NCI-H146 (cell line): Measurements from ENCODE around the gene SPOCK1.
"Not testable (repeated sequence)": the region's sequence is repeated elsewhere in the genome, so short reads cannot be mapped to it uniquely, and the experiment has no call there.

ENCODE experiments used
- DNase-seq: peaks from one replicate; lab custom pipeline; 2025; lab: John Stamatoyannopoulos, UW

The SPOCK1 gene

GRCh38 chr5:137498736-137499505, at the start of gene SPOCK1:
TSS of gene SPOCK1 (minus strand) at chr5:137499326.
- DNase-seq = peak; percentile 70

GRCh38 chr5:137545956-137546355, 46.8 kb upstream of the SPOCK1 start:
- no peak for DNase-seq

DNA sequence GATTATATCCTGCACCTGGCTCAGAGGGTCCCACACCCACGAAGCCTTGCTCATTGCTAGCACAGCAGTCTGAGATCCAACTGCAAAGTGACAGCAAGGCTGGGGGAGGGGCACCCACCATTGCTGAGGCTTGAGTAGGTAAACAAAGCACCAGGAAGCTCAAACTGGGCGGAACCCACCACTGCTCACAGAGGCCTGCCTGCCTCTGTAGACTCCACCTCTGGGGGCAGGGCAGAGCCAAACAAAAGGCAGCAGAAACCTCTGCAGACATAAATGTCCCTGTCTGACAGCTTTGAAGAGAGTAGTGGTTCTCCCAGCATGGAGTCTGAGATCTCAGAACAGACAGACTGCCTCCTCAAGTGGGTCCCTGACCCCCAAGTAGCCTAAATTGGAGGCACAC, 36.3 kb upstream of the SPOCK1 start:
- DNase-seq = not testable (repeated sequence)

DNA sequence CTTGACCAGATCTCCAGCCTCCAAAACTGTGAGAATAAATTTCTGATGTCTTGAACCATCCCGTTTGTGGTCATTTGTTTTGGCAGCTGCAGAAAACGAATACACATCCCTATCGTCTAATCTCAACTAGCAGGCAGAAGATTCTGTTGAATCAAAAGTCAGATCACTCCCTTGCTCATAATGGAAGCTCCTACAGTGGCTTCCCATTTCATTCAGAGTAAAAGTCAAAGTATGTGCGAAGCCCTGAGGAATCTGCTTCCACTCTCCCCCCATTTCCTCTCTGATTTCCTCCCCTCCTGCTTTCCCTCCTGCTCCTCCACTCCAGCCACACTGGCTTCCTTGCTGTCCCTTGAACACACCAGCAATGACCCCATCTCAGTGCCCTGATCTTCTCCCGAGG, 34.8 kb upstream of the SPOCK1 start:
- DNase-seq = no peak

GRCh38 chr5:137531266-137531665, 32.1 kb upstream of the SPOCK1 start:
- DNase-seq = no peak

DNA sequence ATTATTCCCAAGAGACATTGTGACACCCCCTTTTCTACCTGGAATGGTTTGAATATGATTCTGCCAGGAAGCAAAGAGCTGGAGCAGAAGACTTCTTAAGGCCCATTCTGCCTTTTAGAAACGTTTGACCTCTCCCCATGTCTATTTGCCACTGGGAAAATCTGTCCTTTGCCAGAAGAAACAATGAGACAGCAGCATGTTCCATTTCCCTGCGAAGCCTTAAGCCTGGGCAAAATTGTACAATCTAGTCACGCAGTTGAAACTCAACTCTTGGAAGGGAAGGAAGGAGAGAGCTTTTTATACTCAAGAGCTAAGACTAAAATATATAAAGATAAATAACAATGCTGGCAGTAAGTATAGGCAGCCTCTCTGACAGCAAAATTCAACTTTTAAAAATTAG, 22.1 kb upstream of the SPOCK1 start:
- DNase-seq = no peak

DNA sequence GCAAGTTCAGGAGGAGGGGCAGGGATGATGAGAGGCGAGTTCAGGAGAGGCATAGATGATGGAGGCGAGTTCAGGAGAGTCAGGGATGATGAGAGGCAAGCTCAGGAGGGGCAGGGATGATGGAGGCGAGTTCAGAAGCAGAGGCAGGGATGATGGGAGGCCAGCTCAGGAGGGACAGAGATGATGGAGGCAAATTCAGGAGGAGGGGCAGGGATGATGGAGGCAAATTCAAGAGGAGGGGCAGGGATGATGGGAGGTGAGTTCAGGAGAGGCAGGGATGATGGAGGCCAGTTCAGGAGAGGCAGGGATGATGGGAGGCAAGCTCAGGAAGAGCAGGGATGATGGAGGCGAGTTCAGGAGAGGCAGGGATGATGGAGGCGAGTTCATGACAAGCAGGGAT, 17.8 kb upstream of the SPOCK1 start:
- no peak for DNase-seq

DNA sequence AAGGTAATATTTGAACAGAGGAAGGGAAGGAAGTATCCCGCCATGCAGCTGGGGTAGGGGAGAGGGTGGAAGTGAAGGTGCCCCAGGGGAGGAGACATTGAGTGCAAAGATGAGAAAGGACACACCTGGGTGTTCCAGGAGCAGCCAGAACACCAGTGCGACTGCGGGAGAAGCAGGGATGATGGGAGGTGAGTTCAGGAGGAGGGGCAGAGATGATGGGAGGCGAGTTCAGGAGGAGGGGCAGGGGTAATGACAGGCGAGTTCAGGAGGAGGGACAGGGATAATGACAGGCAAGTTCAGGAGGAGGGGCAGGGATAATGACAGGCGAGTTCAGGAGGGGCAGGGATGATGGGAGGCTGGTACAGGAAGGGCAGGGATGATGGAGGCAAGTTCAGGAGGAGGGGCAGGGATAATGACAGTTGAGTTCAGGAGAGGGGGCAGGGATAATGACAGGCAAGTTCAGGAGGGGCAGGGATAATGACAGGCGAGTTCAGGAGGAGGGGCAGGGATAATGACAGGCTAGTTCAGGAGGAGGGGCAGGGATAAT, 17.2 kb upstream of the SPOCK1 start:
- peak; percentile 56 for DNase-seq

DNA sequence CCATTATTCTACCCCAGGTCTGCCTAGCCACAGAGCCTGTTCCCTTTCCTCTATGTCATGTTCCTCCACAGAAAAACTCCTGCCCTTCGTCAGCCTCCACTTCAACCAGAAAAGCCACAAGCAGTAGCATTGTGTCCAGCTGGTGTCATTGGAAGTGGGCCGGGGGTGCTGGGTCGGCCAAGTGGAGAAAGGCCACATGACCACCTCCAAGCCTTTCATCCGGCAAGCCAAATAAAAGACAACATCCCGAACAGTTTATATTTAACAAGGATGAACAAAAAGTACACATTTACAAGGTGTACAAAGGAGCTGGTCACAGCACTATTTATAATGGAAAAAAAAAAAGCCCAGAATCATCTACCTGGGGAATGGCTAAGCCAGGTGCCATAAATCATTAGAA, 16.1 kb upstream of the SPOCK1 start:
- DNase-seq = no peak

DNA sequence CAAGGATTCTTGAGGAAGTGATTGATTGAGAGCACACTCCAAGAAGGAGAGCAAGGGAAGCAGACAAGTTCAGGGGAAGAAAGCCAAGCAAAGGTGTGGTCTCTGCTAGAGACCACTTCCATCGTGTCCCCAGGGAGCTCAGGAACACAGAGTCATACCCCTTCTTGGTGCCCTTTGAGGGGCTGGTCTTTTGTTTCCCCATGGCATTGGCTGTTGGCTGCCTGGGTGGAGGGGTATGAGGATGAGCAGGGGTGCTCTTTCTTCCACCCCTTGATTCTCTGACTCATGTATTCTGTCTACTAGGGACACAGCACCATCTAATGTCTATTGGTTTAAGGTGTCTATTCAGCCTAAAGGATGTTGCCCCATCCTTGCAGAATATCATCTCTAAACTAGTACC, 11.5 kb upstream of the SPOCK1 start:
- DNase-seq = no peak

DNA sequence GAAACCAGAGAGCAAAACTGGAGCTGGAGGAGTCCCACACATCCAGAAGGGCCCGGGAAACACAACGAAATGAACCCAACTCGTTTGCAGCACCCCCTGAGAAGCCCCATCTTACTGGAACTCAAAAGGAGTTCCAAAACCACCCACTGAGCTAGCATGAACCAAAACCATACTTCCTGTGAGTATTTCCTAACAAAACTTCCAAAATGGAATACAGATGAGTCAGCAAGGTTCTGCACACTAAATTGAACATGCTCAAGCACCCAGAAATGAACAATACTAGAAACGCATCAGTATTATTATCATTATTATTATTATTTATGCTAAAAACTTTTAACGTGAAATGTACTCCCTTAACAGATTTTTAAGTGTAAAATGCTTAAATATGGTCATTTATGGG, 8.0 kb upstream of the SPOCK1 start:
- no peak for DNase-seq

- no peak for DNase-seq
Observed at GRCh38 chr5:137506296-137506695, 7.2 kb upstream of the SPOCK1 start.

DNA sequence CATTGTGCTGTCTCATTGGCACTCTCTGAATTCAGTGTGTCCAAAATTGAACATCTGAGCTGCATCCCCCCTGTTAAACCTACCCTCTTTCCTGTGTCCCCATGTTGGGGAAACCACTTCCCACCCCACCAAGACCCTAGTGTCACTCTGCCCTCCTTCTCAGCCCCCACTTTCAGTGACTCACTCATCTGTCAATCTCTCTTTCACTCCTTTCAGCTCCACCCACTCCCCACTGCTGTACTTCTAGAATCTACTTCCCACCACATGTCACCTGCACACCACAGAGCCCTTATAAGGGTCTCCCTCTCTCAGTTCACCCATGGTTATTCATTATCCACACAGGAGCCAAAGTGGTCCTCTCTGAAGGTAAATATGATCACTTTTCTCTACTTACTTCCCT, 5.8 kb upstream of the SPOCK1 start:
- no peak for DNase-seq

DNA sequence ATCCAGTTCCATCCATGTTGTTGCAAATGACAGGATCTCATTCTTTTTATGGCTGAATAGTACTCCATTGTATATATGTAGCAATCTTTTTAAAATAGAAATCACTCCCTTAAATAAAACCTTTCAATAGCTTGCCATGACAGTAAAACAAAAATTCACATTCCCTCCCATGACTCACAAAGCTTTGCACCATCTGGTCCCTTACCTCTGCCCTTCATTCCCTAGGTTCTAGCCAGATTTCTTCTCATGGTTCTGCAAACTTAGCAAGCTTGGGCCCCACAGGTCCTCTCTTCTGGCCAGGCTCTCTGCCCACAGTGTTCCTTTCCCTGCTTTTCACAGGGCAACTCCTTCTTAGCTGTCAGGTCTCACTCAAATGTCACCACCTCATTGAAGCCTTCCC, 4.3 kb upstream of the SPOCK1 start:
- DNase-seq = no peak

- no peak for DNase-seq
Observed at GRCh38 chr5:137502632-137503031, 3.5 kb upstream of the SPOCK1 start.

DNA sequence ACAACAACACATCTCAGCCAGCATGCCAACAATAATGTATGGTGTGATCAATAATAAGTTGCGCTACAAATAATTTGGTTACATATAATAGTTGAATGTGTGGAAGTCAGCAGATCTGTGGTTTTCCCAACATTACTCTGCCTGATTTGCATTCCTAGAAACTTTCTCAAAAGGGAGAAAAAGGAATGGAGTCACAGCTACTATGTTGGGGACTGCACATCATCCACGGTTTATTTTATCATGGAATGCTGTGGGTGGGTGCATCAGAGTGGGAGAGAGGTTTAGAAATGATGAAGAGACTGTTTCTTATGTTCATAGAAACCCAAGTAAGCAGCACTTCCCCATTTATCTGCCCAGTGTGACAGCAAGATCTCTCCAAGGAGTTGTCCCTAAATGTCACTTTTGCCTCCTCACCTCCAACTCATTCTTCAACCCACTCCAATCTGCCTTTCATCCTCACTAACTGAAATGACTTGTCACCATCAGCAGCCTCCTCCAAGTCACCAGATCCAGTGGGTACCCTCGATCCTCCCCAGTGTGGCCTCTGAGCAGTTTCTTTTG, 2.8 kb upstream of the SPOCK1 start:
- DNase-seq = no peak

GRCh38 chr5:137501226-137501625, 2.1 kb upstream of the SPOCK1 start:
- DNase-seq = no peak

- no peak for DNase-seq
Observed at GRCh38 chr5:137500615-137501225, 1.6 kb upstream of the SPOCK1 start.

DNA sequence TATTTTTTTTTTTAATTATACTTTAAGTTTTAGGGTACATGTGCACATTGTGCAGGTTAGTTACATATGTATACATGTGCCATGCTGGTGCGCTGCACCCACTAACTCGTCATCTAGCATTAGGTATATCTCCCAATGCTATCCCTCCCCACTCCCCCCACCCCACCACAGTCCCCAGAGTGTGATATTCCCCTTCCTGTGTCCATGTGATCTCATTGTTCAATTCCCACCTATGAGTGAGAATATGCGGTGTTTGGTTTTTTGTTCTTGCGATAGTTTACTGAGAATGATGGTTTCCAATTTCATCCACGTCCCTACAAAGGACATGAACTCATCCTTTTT, 351 bp upstream of the SPOCK1 start:
- not testable (repeated sequence) for DNase-seq

GRCh38 chr5:137498301-137498735, 808 bp downstream of the SPOCK1 start:
- peak; percentile 44 for DNase-seq

DNA sequence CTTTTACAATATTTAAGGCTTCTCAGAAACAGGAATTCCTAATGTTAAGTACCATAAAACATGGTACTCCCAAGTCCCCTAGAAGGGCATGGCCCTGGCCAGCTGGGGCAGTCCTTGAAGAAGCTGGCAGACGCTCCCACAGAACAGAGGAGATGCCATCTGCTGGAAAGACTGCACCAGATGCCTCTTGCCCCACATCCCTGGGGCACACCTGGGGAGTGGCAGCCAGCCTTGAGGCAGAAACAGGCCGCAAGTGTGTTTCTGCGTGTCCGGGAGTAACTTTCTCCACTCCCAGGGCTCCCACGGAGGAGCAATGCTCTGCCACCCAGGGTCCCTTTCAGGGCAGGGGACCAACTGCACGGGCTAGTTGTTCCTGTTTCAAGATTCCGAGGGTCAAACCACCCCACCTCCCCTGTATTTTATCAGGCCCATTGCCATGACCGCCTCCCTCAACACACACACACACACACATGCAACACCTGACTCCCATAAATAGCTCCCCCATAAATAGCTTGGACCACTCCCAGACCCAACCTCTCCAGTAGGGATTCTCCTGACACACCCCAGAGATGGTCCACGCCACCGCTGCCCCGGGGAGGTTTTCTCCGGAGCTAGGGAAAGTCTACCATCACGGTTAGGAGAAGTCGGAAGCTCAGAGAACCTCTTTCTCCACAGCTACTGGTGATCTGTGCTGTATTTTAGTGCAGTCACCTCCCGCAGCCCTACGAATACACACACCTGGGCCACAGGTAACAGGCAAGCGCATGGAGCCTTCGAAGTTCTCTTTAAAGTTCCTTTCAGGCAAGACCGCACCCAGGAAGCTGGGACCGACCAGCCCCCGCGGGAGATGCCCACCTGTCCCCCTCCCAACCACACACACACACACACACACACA, 1.5 kb downstream of the SPOCK1 start:
- DNase-seq = peak; percentile 3

DNA sequence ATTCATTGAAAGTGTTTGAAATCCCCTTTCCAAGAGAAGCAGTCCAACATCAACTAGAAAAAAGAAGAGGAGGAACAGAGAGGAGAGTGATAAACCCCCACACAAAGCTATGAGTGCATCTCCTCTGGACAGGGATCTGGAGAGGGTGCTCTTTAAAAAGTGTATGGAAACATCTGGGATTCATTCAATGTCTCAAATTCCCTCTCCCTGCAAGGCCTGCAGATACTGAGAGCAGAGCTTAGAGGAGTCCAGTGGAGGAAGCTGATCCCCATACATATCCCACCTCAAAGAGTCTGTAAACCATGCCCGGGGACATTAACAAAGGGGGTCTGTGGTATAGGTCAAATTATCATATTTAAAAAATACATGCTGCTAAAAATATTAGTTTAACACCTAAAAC, 2.2 kb downstream of the SPOCK1 start:
- no peak for DNase-seq
